ENCODE data around the gene CIAO2A. TPM values are rescaled to one million over a fixed set of nuclear protein-coding genes. Genes with fewer than 3 reads are reported as not detected.
"Not testable (repeated sequence)": the region's sequence is repeated elsewhere in the genome, so short reads cannot be mapped to it uniquely, and the experiment has no call there.

CIAO2A gene
- total RNA-seq, 6 experiments from 2014 or later: 46.5 to 61.1 (median 53.2) TPM

DNA sequence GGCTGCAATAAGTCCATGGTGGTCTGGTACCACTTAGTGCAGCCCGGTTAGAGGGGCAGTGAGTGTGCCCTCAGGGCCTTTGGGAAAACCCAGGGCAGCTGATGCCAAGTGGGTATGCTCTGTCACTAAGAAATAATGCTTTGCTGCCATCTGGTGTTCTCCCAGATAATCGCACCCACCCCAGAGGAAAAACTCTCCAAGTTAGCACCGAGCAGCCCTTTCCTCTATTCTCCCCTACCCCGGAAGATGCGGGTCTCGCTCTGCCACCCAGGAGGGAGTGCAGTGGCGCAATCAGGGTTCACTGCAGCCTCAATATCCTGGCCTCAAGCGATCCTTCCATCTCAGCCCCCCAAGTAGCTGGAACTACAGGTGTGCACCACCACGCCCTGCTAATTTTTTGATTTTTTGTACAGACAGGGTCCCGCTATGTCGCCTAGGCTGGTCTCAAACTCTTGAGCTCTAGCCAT, 26.0 kb downstream of the CIAO2A start:
- DNase-seq: peak; percentile 33
- Mint-ChIP-seq H3K36me3 (ENCODE audit: low read depth) (peaks cover 8% of the 10 kb centered on the region), H3K4me3 (no peak overlapping the region), H3K4me1 (ENCODE audit: low read depth) (peaks cover 35% of the 10 kb centered on the region), H3K27me3 (ENCODE audit: insufficient read depth) (no peaks in the 10 kb centered on the region), H3K9me3 (no peaks in the 10 kb centered on the region), H3K27ac (no peak overlapping the region; the same call in 1 of the 2 replicates)
- TF ChIP-seq, protein P1, sequence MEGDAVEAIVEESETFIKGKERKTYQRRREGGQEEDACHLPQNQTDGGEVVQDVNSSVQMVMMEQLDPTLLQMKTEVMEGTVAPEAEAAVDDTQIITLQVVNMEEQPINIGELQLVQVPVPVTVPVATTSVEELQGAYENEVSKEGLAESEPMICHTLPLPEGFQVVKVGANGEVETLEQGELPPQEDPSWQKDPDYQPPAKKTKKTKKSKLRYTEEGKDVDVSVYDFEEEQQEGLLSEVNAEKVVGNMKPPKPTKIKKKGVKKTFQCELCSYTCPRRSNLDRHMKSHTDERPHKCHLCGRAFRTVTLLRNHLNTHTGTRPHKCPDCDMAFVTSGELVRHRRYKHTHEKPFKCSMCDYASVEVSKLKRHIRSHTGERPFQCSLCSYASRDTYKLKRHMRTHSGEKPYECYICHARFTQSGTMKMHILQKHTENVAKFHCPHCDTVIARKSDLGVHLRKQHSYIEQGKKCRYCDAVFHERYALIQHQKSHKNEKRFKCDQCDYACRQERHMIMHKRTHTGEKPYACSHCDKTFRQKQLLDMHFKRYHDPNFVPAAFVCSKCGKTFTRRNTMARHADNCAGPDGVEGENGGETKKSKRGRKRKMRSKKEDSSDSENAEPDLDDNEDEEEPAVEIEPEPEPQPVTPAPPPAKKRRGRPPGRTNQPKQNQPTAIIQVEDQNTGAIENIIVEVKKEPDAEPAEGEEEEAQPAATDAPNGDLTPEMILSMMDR (IDR thresholded peaks at IDR 0.05): peak; percentile 92

DNA sequence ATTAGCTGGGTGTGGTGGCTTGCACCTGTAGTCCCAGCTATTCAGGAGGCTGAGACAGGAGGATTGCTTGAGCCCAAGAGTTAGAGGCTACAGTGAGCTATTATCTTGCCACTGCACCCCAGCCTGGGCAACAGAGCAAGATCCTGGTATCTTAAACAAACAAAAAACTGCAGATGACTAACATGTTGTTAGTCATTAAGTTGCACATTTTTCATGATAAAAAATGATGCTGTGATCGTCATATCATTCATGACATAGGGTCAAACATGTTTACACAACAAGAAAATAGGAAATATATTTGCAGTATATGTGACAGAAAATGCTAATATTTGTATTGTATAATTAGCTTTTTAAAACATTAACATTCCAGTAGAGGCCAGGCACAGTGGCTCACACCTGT, 27.2 kb downstream of the CIAO2A start:
- H3K27me3 Mint-ChIP-seq (ENCODE audit: insufficient read depth): peaks cover under 1% of the 10 kb centered on the region; the same call in 1 of the 2 replicates
- H3K27ac Mint-ChIP-seq: no peak overlapping the region
- TF ChIP-seq, protein P1 (IDR thresholded peaks at IDR 0.05): no peak
- no peaks in the 10 kb centered on the region for H3K36me3 Mint-ChIP-seq (ENCODE audit: low read depth)
- H3K4me1 Mint-ChIP-seq (ENCODE audit: low read depth): peaks cover 24% of the 10 kb centered on the region
- no peaks in the 10 kb centered on the region for H3K9me3 Mint-ChIP-seq
- no peak for DNase-seq
- no peak overlapping the region for H3K4me3 Mint-ChIP-seq

DNA sequence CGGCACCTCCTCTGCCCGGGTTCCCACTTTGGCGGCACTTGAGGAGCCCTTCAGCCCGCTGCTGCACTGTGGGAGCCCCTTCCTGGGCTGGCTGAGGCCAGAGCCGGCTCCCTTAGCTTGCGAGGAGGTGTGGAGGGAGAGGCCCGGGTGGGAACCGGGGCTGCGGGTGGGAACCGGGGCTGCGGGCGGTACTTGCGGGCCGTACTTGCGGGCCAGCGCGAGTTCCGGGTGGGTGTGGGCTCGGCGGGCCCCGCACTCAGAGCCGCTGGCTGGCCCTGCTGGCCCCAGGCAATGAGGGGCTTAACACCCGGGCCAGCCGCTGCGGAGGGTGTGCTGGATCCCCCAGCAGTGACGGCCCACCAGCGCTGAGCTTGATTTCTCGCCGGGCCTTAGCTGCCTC, 32.9 kb downstream of the CIAO2A start:
- Mint-ChIP-seq H3K27ac (no peak overlapping the region), H3K36me3 (ENCODE audit: low read depth) (no peaks in the 10 kb centered on the region), H3K4me1 (ENCODE audit: low read depth) (peaks cover 12% of the 10 kb centered on the region), H3K27me3 (ENCODE audit: insufficient read depth) (peaks cover 2% of the 10 kb centered on the region; the same call in 1 of the 2 replicates), H3K9me3 (no peaks in the 10 kb centered on the region), H3K4me3 (no peak overlapping the region)
- DNase-seq: no peak
- TF ChIP-seq, protein P1 (IDR thresholded peaks at IDR 0.05): no peak

DNA sequence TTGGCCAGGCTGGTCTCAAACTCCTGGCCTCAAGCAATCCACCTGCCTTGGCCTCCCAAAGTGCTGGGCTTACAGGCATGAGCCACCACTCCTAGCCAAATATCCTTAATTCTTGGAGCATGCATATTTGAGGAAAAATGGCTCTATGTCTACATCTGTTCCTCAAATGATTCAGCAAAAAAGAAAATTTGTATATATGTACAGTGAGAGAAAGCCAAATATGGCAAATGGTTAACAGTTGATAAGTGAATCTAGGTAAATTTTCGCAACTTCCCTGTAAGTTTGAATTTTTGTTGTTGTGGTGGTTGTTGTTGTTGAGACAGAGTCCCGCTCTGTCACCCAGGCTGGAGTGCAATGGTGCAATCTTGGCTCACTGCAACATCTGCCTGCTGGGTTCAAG, 34.5 kb downstream of the CIAO2A start:
- not testable (repeated sequence) for H3K9me3 Mint-ChIP-seq; DNase-seq; H3K4me3 Mint-ChIP-seq; H3K27me3 Mint-ChIP-seq (ENCODE audit: insufficient read depth); H3K27ac Mint-ChIP-seq; H3K36me3 Mint-ChIP-seq (ENCODE audit: low read depth)
- peaks cover 12% of the 10 kb centered on the region for H3K4me1 Mint-ChIP-seq (ENCODE audit: low read depth)

DNA sequence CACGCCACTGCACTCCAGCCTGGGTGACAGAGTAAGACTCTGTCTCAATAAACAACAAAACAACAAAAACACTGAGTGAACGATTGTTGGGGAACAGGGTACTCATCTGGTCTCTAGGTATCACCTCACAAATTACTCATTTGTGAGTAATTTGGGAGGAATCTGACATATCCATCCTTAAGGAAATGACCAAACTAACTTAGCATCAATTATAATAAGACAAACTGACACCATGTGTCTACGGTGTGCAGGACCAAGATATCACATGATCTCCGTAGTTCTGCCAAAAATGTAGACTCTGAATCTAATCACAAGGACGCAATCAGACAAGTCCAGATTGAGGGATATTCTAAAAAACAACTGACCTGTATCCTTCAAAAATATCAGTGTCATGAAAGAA, 35.4 kb downstream of the CIAO2A start:
- DNase-seq: no peak
- no peaks in the 10 kb centered on the region for H3K36me3 Mint-ChIP-seq (ENCODE audit: low read depth)
- H3K27me3 Mint-ChIP-seq (ENCODE audit: insufficient read depth): peaks cover 2% of the 10 kb centered on the region; the same call in 1 of the 2 replicates
- H3K4me1 Mint-ChIP-seq (ENCODE audit: low read depth): peaks cover 12% of the 10 kb centered on the region
- no peak overlapping the region for H3K27ac Mint-ChIP-seq
- TF ChIP-seq, protein P1 (IDR thresholded peaks at IDR 0.05): no peak
- no peak overlapping the region for H3K4me3 Mint-ChIP-seq
- no peaks in the 10 kb centered on the region for H3K9me3 Mint-ChIP-seq

DNA sequence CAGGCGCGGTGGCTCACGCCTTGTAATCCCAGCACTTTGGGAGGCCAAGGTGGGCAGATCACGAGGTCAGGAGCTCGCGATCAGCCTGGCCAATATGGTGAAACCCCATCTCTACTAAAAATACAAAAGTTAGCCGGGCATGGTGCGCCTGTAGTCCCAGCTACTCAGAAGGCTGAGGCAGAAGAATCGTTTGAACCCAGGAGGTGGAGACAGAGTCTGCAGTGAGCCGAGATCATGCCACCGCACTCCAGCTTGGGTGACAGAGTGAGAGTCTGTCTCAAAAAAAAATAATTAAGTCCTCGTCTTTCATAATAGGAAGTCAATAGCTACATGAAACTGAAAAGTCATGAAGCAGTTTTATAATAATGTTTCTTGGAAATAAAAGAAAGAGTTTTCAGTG, 40.0 kb downstream of the CIAO2A start:
- H3K9me3 Mint-ChIP-seq; H3K27me3 Mint-ChIP-seq (ENCODE audit: insufficient read depth); H3K27ac Mint-ChIP-seq; H3K36me3 Mint-ChIP-seq (ENCODE audit: low read depth); H3K4me1 Mint-ChIP-seq (ENCODE audit: low read depth); H3K4me3 Mint-ChIP-seq; DNase-seq: not testable (repeated sequence)

Measured in HFFc6 (cell line).